SU-DHL-6 (cell line): ENCODE measurements around the gene ST6GALNAC6.

Source experiments
- EZH2phosphoT487 ChIP-seq: fragments of 200-600 bp; sonication (generic), shearing (Covaris generic); conservative IDR thresholded peaks from 2 replicates; pipeline ENCODE4 v1.6.1; 2018; ENCODE audit warnings: mild to moderate bottlenecking, antibody characterized with exemption, low read length, moderate library complexity, mixed read lengths
- TF ChIP-seq, protein P1 (sequence below): fragments of 200-600 bp; sonication (generic); IDR thresholded peaks from one replicate; pipeline ENCODE4 v1.5.1; 2017; ENCODE audit warnings: antibody characterized with exemption, mild to moderate bottlenecking, low read length, moderate library complexity; ENCODE audit not compliant: insufficient read depth, poor library complexity, severe bottlenecking

DNA sequence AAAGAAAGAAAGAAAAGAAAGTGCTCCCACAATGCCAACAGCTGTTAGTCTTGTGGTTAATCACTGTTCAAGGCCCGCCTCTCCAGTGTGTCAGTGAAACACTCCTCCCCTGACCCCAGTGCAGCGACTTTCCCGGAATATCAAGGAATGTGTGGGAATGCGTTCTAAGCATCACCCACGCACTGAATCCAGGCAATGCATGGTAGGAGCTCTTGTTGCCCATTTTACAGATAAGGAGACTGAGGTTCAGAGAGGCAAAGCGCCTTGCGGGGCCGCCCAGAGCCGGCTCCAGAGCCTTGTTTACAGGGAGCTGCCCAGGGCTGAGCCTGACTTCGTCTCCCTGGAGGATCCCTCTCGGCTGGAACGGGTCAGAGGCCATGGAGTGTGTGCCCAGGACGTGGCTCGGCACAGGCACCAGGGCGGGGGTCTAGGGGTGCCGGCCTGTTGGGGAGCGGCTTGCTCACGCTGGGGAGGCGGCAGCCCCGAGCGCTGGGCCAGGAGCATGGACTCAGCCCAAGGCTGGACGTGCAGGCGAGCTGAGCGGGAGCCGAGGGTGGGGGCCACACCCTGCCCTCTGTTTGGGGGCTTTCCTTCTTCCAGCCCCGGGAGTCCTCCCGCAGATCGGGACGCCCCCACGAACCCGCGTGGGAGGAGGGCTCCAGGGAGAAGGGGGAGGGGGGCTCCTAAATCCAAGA lies 823 bp downstream of the ST6GALNAC6 start:
- TF ChIP-seq, protein P1, sequence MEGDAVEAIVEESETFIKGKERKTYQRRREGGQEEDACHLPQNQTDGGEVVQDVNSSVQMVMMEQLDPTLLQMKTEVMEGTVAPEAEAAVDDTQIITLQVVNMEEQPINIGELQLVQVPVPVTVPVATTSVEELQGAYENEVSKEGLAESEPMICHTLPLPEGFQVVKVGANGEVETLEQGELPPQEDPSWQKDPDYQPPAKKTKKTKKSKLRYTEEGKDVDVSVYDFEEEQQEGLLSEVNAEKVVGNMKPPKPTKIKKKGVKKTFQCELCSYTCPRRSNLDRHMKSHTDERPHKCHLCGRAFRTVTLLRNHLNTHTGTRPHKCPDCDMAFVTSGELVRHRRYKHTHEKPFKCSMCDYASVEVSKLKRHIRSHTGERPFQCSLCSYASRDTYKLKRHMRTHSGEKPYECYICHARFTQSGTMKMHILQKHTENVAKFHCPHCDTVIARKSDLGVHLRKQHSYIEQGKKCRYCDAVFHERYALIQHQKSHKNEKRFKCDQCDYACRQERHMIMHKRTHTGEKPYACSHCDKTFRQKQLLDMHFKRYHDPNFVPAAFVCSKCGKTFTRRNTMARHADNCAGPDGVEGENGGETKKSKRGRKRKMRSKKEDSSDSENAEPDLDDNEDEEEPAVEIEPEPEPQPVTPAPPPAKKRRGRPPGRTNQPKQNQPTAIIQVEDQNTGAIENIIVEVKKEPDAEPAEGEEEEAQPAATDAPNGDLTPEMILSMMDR: no peak
- TF ChIP-seq EZH2phosphoT487: no peak
